ENCODE measurements around the gene CORO1C.

The CORO1C gene

GRCh38 chr12:108646600-108647579 is 84.4 kb downstream of the CORO1C start:
- no peak for DNase-seq (ENCODE audit: low read depth)

- no peak for DNase-seq (ENCODE audit: low read depth)
These were observed 85.4 kb downstream of the CORO1C start for GRCh38 chr12:108645686-108646599.

- DNase-seq (ENCODE audit: low read depth): no peak
These were observed 86.6 kb downstream of the CORO1C start for GRCh38 chr12:108644811-108645120.

DNA sequence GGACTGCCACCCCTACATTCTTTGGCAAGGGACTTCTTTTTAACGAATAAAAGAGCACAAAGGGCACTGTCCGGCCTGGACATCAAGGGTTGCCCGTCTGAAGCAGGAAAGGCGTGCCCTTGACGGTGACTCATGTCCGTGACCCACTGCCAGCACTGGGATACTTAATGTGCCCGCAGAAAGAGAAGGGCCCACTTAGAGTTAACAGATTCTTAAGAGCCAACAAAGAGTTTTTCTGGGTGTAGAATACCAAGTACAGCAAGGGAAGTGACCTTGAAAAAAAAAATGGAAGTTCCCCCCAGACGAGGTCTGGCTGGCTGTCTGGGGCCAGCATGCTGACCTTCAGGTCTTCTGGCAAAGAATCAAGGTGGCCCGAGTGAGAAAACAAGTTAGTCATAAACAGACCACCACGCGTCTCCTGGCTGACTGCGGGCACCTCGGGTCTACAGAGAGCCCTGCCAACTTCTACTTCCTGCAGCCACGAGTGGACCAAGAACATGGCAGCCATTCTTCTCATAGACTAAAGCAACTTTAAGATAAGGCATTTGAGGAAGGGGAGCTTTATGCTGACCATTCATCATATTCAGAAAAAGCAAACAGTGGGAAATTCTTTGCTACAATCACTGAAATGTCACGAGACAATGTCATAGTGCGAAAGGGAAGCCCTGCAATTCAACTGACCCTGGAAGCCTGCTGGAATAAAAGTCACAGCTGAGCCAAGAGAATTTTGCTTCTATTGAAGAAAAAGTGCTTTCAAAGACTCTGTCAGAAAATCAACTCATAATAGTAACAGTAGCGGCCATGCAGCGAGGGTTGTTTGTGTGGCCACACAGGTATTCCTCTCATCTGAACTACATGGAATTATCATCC is 87.1 kb downstream of the CORO1C start:
- no peak for DNase-seq (ENCODE audit: low read depth)

- DNase-seq (ENCODE audit: low read depth): no peak
These were observed 88.2 kb downstream of the CORO1C start for GRCh38 chr12:108642899-108643654.

DNA sequence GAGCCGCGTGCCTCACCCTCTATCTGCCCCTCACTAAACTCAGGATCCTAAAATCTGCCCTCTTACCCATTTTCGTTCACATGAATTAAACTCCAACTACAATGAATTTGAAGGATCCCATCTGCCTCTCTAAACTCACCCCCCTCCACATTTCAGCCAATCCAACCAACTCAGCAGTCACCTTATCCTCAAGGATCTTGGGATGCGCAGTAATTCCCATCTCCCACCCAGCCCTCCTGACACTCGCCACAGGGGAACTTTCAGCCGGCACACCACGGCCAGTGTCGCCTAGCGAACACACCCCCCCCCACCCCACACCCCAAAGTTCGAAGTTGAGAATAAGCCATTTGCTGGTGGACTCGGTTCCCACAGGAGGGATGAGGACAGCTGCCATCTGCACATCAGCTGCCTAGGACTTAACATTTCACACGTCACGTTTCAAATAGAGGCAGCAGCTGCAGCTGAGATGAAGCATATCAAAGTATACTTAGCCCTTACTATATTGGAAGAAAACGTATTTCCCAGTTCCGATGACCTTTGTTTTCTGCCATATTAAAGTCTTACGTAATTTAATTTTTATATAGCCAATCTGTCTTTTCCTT is 88.9 kb downstream of the CORO1C start:
- no peak for DNase-seq (ENCODE audit: low read depth)

GRCh38 chr12:108641446-108642268 is 89.7 kb downstream of the CORO1C start:
- no peak for DNase-seq (ENCODE audit: low read depth)

DNA sequence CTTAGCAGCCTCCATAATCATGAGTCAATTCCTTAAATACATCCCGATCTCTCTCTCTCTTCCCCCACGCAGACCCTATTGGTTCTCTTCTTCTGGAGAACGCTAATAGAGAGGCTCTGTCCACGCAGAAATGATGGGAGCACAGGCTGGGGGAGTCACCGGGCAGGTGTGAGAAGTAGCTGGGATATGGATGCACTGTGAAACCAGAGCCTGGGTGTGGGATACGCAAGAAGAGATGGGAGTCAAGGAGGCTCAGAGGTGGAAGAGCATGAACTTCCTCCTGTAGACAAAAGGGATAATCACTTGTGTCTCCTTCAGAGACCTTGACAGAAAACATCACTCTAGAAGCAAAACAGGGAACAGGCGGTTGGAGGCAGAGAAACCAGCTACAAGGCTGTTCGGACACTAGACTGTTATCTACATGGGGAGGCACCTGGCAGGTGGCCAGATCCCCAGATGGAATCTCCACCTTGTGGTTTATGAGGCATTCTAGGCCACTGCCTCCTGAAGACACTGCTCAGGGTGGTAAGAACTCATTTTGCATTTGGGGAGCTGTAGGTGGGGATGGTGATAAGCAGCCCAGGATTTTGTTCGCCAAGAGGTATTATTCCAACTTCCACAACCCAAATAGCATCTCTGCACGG is 90.4 kb downstream of the CORO1C start:
- DNase-seq (ENCODE audit: low read depth): no peak

DNA sequence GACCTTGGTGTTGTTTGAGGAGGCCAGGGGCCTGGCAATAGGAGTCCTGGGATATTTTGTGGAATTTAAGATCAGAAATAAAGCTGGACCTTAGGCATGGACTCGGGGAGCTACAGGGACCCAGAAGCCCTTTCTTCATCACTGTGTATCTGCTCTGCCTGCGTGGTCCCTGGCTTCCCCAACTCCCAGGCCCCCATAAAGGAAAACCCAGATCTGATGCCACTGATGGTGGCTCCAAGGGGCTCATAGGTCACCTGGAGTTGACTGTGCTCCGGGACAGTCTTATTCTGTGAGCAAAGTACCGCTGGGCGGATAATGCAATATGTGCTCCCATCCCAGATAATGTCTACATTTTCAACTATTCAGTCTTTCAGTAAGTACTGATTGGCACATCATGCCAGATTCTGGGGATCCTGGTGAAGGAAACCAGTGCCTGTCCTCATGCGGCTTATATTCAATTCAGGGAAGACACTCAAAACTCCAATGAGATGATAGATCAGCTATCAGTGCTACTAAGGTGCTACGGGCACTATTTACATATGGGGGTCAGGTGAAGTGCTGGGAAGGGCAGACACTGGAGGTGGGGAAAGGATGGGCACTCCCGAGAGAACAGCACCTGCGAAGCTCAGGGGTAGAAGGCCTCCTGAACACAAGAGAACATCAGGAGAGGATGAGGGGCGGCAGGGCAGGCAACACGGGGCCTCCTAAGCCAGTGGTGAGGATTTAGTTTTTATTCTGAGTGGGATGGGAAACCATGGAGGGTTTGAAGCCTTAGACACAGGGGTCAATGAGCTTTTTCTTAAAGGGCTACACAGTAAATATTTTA is 92.1 kb downstream of the CORO1C start:
- no peak for DNase-seq (ENCODE audit: low read depth)

GRCh38 chr12:108638141-108638827 is 93.0 kb downstream of the CORO1C start:
- DNase-seq (ENCODE audit: low read depth): no peak

GRCh38 chr12:108637222-108637971 is 93.9 kb downstream of the CORO1C start:
- DNase-seq (ENCODE audit: low read depth): no peak

DNA sequence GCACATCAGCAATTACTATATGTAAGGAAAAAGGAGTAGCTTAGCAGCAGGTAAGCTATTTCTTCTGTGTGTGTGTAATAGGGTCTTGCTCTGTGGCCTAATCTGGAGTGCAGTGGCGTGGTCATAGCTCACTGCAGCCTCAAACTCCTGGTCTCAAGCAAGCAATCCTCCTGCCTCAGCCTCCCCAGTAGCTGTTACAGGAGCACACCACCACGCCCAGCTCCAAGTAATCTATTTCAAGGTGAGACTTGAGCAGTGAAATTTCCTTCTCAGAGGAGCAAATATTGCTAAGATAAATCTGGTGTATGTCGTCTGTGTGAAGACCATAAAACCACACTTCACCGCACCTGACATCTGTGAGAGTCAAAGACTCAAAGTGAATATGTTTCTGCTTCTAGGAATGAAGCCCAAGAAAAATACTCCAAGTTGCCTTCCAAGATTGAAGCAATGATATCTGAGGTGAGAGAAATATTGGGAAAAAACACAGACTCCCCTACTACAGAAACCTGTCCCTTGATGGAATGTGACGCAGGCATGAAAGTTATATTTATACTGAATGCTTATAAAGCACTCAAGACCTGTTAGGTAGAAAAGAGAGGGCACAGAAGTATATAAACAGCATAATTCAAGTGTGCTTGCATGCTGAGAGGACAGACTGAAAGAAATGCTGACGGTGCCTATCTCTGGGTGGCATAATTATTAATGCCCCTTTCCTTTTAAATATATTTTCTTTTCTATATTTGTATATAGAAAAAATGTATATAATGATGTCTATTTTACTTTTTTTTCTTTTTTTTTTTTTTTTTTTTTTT is 95.1 kb downstream of the CORO1C start:
- DNase-seq (ENCODE audit: low read depth): no peak

DNA sequence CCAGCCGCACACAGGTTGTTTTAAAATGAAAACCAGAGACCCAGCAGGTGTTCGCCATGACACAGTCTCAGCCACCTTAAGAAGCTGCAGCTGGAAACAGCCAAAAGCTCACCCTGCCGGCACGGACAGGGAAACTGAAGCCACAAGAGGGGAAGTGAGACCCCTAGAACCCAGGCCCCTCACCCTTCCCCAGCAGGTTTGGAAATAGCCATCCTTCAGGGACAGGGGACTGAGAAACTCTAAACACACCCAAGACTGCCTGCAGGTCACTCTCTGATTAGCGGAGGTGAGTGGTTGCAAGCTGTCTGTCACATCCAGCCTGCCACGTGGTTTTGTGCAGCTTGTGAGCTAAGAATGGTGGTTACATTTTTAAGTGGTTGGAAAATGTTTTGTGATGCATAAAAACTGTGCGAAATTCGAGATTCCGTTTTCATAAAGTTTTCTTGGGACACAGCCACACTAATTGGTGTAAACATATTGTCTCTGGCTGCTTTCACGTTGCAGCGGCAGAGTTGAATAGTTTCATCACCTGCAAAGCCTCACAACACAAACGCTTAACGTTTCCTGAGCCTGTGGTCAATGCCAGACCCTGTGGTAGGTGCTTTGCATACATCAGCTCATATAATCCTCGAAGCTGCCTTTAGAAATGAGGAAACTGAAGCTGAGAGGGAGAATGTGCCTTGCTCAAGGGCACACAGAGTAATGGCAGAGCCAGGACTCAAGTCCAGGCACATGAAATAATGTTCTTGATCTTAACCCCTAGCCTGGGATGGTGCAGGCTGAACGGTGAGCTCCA is 95.9 kb downstream of the CORO1C start:
- no peak for DNase-seq (ENCODE audit: low read depth)

- no peak for DNase-seq (ENCODE audit: low read depth)
These were observed 97.0 kb downstream of the CORO1C start for GRCh38 chr12:108634341-108634751.

GRCh38 chr12:108633534-108634248 is 97.6 kb downstream of the CORO1C start, which contains the start of gene SELPLG:
SELPLG (minus strand) TSS chr12:108633894; CDS start chr12:108624307, 9,587 bp downstream.
- DNase-seq (ENCODE audit: low read depth): peak; percentile 74

Measured in activated T-cell treated with anti-CD3 and anti-CD28 coated beads for 24 hours (primary cell).